H9 (cell line): ENCODE data around the gene SLC39A10. TPM values are rescaled to one million over a fixed set of nuclear protein-coding genes. Genes with fewer than 3 reads are reported as not detected.

ENCODE experiments used
- DNase-seq: peaks from one replicate; pipeline ENCODE4 v3.0.0-alpha.2; 2017
- H2AFZ ChIP-seq: one replicate; pipeline ENCODE4 v1.6.1; 2013; ENCODE audit warnings: mild to moderate bottlenecking, low read length, control low read depth, moderate library complexity
- H2AK5ac ChIP-seq: 2 replicates; pipeline ENCODE4 v1.6.1; 2013; ENCODE audit warnings: low read length, control low read depth, mixed read lengths; ENCODE audit not compliant: insufficient read length
- H2BK120ac ChIP-seq: one replicate; pipeline ENCODE4 v1.6.1; 2013; ENCODE audit warnings: low read depth, mild to moderate bottlenecking, low read length, control low read depth, inconsistent platforms; ENCODE audit not compliant: poor library complexity, severe bottlenecking
- H2BK12ac ChIP-seq: 2 replicates; pipeline ENCODE4 v1.6.1; 2013; ENCODE audit warnings: low read length, control low read depth, mixed read lengths, low read depth; ENCODE audit not compliant: insufficient read length
- H2BK15ac ChIP-seq: 2 replicates; pipeline ENCODE4 v1.6.1; 2013; ENCODE audit warnings: low read depth, low read length, control low read depth
- H2BK20ac ChIP-seq: one replicate; pipeline ENCODE4 v1.6.1; 2013; ENCODE audit warnings: low read depth, mild to moderate bottlenecking, low read length, control low read depth, inconsistent platforms; ENCODE audit not compliant: poor library complexity, severe bottlenecking
- H2BK5ac ChIP-seq: 2 replicates; pipeline ENCODE4 v1.6.1; 2013; ENCODE audit warnings: low read length, control low read depth, mixed read lengths; ENCODE audit not compliant: insufficient read length
- H3K14ac ChIP-seq: 2 replicates; pipeline ENCODE4 v1.6.1; 2013; ENCODE audit warnings: low read length, control low read depth; ENCODE audit not compliant: insufficient read depth
- H3K18ac ChIP-seq: 2 replicates; pipeline ENCODE4 v1.6.1; 2013; ENCODE audit warnings: low read depth, mild to moderate bottlenecking, mixed read lengths, low read length, control low read depth; ENCODE audit not compliant: insufficient read length
- H3K23ac ChIP-seq: 2 replicates; pipeline ENCODE4 v1.6.1; 2013; ENCODE audit warnings: low read length, control low read depth, mixed read lengths, low read depth; ENCODE audit not compliant: insufficient read length
- H3K23me2 ChIP-seq: 2 replicates; pipeline ENCODE4 v1.6.1; 2013; ENCODE audit warnings: low read depth, mild to moderate bottlenecking, mixed read lengths, low read length, control low read depth; ENCODE audit not compliant: insufficient read length, poor library complexity, severe bottlenecking
- H3K27ac ChIP-seq: 2 replicates; pipeline ENCODE4 v1.5.1; 2013; ENCODE audit warnings: low read length, control low read depth, mixed read lengths, low read depth; ENCODE audit not compliant: insufficient read length
- H3K27me3 ChIP-seq: 2 replicates; pipeline ENCODE4 v1.6.1; 2013; ENCODE audit warnings: low read length, control low read depth, inconsistent platforms; ENCODE audit not compliant: insufficient read depth
- H3K4ac ChIP-seq: 2 replicates; pipeline ENCODE4 v1.6.1; 2013; ENCODE audit warnings: low read depth, mild to moderate bottlenecking, control low read depth, inconsistent platforms, low read length, moderate library complexity
- H3K4me1 ChIP-seq: 2 replicates; pipeline ENCODE4 v1.6.1; 2013; ENCODE audit warnings: low read length, control low read depth, inconsistent platforms; ENCODE audit not compliant: insufficient read depth
- H3K4me2 ChIP-seq: 2 replicates; pipeline ENCODE4 v1.6.1; 2013; ENCODE audit warnings: low read length, control low read depth, mixed read lengths; ENCODE audit not compliant: insufficient read length, insufficient read depth
- H3K56ac ChIP-seq: 2 replicates; pipeline ENCODE4 v1.6.1; 2013; ENCODE audit warnings: low read depth, mild to moderate bottlenecking, mixed read lengths, low read length, control low read depth; ENCODE audit not compliant: insufficient read length
- H3K79me1 ChIP-seq: 2 replicates; pipeline ENCODE4 v1.6.1; 2013; ENCODE audit warnings: low read depth, mild to moderate bottlenecking, moderate library complexity, low read length, control low read depth, inconsistent platforms; ENCODE audit not compliant: insufficient read depth, poor library complexity, severe bottlenecking
- H3K79me2 ChIP-seq: 2 replicates; pipeline ENCODE4 v1.6.1; 2013; ENCODE audit warnings: low read length, control low read depth, inconsistent platforms; ENCODE audit not compliant: insufficient read depth
- H3K9ac ChIP-seq: 2 replicates; pipeline ENCODE4 v1.6.1; 2013; ENCODE audit warnings: low read length, control low read depth, mixed read lengths; ENCODE audit not compliant: insufficient read length; ENCODE audit errors: extremely low read depth
- H3K9me3 ChIP-seq: one replicate; pipeline ENCODE4 v1.6.1; 2013; ENCODE audit warnings: low read depth, low read length, inconsistent platforms; ENCODE audit not compliant: control insufficient read depth
- H3T11ph ChIP-seq: one replicate; pipeline ENCODE4 v1.6.1; 2013; ENCODE audit warnings: mild to moderate bottlenecking, low read length, control low read depth, inconsistent platforms
- H4K20me1 ChIP-seq: one replicate; pipeline ENCODE4 v1.6.1; 2013; ENCODE audit not compliant: control insufficient read depth, insufficient read length, insufficient read depth
- H4K5ac ChIP-seq: 2 replicates; pipeline ENCODE4 v1.6.1; 2013; ENCODE audit warnings: low read depth, mild to moderate bottlenecking, mixed read lengths, low read length, control low read depth; ENCODE audit not compliant: insufficient read length
- H4K8ac ChIP-seq: replicated peaks from 2 replicates; pipeline ENCODE4 v1.6.1; 2013; ENCODE audit warnings: low read length, control low read depth, mixed read lengths, low read depth; ENCODE audit not compliant: insufficient read length
- H4K91ac ChIP-seq: 2 replicates; pipeline ENCODE4 v1.6.1; 2013; ENCODE audit warnings: low read depth, mild to moderate bottlenecking, moderate library complexity, mixed read lengths, low read length, control low read depth; ENCODE audit not compliant: insufficient read length
- H3K27ac Mint-ChIP-seq, 3 experiments: 2 replicates in 2 of 3; 3 replicates in 1 of 3; pipeline ENCODE4 v1.8.0; 2020 to 2021; ENCODE audit warnings: mixed read lengths in 3 of 3, mild to moderate bottlenecking in 1 of 3, moderate library complexity in 1 of 3
- H3K27me3 Mint-ChIP-seq: 2 replicates; pipeline ENCODE4 v1.8.0; 2021; ENCODE audit warnings: low read depth, mild to moderate bottlenecking, moderate library complexity, mixed read lengths
- H3K36me3 Mint-ChIP-seq, 3 experiments: 2 replicates in 2 of 3; 3 replicates in 1 of 3; pipeline ENCODE4 v1.8.0; 2020 to 2021; ENCODE audit warnings: low read depth in 3 of 3, mixed read lengths in 3 of 3; ENCODE audit not compliant: insufficient read depth in 1 of 3
- H3K4me1 Mint-ChIP-seq, 2 experiments: 2 replicates each; pipeline ENCODE4 v1.8.0; 2020; ENCODE audit warnings: mixed read lengths in 2 of 2
- H3K4me3 Mint-ChIP-seq, 2 experiments: 2 replicates in 1 of 2; 3 replicates in 1 of 2; pipeline ENCODE4 v1.8.0; 2020 to 2021; ENCODE audit warnings: mild to moderate bottlenecking in 2 of 2, mixed read lengths in 2 of 2, moderate library complexity in 1 of 2
- H3K9me3 Mint-ChIP-seq, 2 experiments: 2 replicates in 1 of 2; 3 replicates in 1 of 2; pipeline ENCODE4 v1.8.0; 2020; ENCODE audit warnings: mild to moderate bottlenecking in 2 of 2, mixed read lengths in 2 of 2, moderate library complexity in 1 of 2
- WGBS: extraction: QIAGEN DNeasy Blood & Tissue Kit; methylation state at CpG from one replicate; pipeline ENCODE4 v1.1.7; 2013; ENCODE audit warnings: missing lambda C conversion rate, low lambda C conversion rate, mixed read lengths; ENCODE audit not compliant: insufficient read length; ENCODE audit errors: extremely low coverage; 5-methylcytosine and 5-hydroxymethylcytosine counted together
- total RNA-seq: library from RNA; stranded (reverse); gene quantifications from 2 replicates; pipeline ENCODE4 v1.2.1, GENCODE V29; 2021
- TF ChIP-seq, protein P1 (sequence below): fragments of 200-600 bp; sonication (generic); conservative IDR thresholded peaks from 3 replicates; pipeline ENCODE4 v1.8.0; 2021; ENCODE audit warnings: antibody characterized with exemption, mild to moderate bottlenecking

The SLC39A10 gene
- total RNA-seq, 1 experiment from 2014 or later: 161 TPM

DNA sequence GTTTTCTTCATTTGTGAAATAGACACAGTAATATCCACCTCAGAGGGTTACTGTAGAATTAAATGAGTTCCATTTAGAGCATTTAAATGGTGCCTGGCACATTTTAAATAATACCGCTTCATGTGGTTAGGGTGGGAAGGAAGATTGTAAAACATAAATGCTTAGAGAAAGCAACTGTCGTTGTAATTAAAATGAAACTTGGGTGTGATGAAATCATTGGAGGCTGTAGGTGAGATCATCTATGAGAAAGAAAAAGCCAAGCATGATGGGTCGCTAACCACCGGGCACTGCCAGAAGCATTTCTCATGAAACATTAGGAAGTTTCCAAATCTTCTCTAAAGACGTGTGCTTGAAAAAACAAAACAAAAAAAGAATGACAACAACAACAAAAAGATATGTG is 8.2 kb upstream of the SLC39A10 start:
- Mint-ChIP-seq H3K4me1 (peaks cover 20 to 28% of the 10 kb centered on the region in 2 experiments), H3K4me3 (no peak overlapping the region), H3K27me3 (no peaks in the 10 kb centered on the region), H3K36me3 (no peaks in the 10 kb centered on the region; a peak in 1 of 7 replicates), H3K9me3 (no peaks in the 10 kb centered on the region), H3K27ac (peak overlapping the region in 1 of 3 experiments; percentile 15; a peak in 2 of 7 replicates)
- Histone ChIP-seq H4K8ac (no peak overlapping the region), H3K27me3 (no peaks in the 10 kb centered on the region), H3K9me3 (no peaks in the 10 kb centered on the region), H3T11ph (no peak overlapping the region), H2BK5ac (no peak overlapping the region), H3K4me2 (no peak overlapping the region), H3K56ac (no peak overlapping the region), H2BK20ac (no peak overlapping the region), H2BK12ac (no peak overlapping the region), H4K5ac (no peak overlapping the region), H3K14ac (no peak overlapping the region), H3K9ac (no peak overlapping the region), H3K4me1 (peaks cover 2% of the 10 kb centered on the region; the same call in 1 of the 2 replicates), H2BK120ac (no peak overlapping the region), H2BK15ac (no peak overlapping the region), H3K23me2 (no peaks in the 10 kb centered on the region), H3K79me2 (no peaks in the 10 kb centered on the region), H3K27ac (no peak overlapping the region), H2AK5ac (no peak overlapping the region), H4K91ac (no peak overlapping the region), H4K20me1 (no peaks in the 10 kb centered on the region), H3K23ac (no peak overlapping the region), H2AFZ (no peak overlapping the region), H3K18ac (no peak overlapping the region), H3K79me1 (no peaks in the 10 kb centered on the region), H3K4ac (no peak overlapping the region)
- DNase-seq: no peak
- WGBS: no CpG with 5 or more reads among the region's 5 CpGs
- TF ChIP-seq, protein P1, sequence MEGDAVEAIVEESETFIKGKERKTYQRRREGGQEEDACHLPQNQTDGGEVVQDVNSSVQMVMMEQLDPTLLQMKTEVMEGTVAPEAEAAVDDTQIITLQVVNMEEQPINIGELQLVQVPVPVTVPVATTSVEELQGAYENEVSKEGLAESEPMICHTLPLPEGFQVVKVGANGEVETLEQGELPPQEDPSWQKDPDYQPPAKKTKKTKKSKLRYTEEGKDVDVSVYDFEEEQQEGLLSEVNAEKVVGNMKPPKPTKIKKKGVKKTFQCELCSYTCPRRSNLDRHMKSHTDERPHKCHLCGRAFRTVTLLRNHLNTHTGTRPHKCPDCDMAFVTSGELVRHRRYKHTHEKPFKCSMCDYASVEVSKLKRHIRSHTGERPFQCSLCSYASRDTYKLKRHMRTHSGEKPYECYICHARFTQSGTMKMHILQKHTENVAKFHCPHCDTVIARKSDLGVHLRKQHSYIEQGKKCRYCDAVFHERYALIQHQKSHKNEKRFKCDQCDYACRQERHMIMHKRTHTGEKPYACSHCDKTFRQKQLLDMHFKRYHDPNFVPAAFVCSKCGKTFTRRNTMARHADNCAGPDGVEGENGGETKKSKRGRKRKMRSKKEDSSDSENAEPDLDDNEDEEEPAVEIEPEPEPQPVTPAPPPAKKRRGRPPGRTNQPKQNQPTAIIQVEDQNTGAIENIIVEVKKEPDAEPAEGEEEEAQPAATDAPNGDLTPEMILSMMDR: no peak
